T-cell (primary cell): Measurements from ENCODE around the gene MSANTD2. TPM values are rescaled to one million over a fixed set of nuclear protein-coding genes. Genes with fewer than 3 reads are reported as not detected.

ENCODE experiments used
- ATAC-seq, 4 experiments: fragments of 200-7000 bp in 3 of 4; fragments of 150-1000 bp in 1 of 4; cut with Tn5 transposase; replicated peaks in 1 of 4; 1 replicate in 3 of 4; 2 replicates in 1 of 4; pipeline ENCODE4 v1.10.0; 2021; ENCODE audit warnings: moderate library complexity in 3 of 4, mild to moderate bottlenecking in 2 of 4, moderate number of reproducible peaks in 1 of 4
- CTCF ChIA-PET, 2 donors: fragments of 300-600 bp; sonication (Branson Sonifier 250); formaldehyde crosslinking; loops; one replicate each; lab custom pipeline; 2022; ENCODE audit warnings: antibody characterized with exemption in 2 of 2; lab: Charles Lee
- POLR2A ChIA-PET, 2 donors: fragments of 300-600 bp; sonication (Branson Sonifier 250); formaldehyde crosslinking; loops; one replicate each; lab custom pipeline; 2022; ENCODE audit warnings: antibody characterized with exemption in 2 of 2; lab: Charles Lee
- DNase-seq, 35 experiments: peaks; one replicate each; pipeline versions ENCODE4 v3.0.0 to v3.0.0-alpha.2; 2013 to 2023
- H3K27ac ChIP-seq: one replicate; pipeline ENCODE4 v1.5.1; 2013; ENCODE audit warnings: low read length
- H3K27me3 ChIP-seq, 2 experiments: replicated peaks in 1 of 2; 1 replicate in 1 of 2; 2 replicates in 1 of 2; pipeline versions ENCODE4 v1.6.1 to v1.7.0; 2013; ENCODE audit warnings: low read length in 1 of 2, mixed read lengths in 1 of 2; ENCODE audit not compliant: control insufficient read depth in 2 of 2, insufficient read depth in 2 of 2; ENCODE audit errors: extremely low read depth in 1 of 2
- H3K36me3 ChIP-seq, 2 donors: 1 replicate in 1 of 2; 2 replicates in 1 of 2; pipeline versions ENCODE4 v1.6.1 to v1.7.0; 2013; ENCODE audit warnings: low read length in 1 of 2; ENCODE audit not compliant: control insufficient read depth in 2 of 2, insufficient read depth in 1 of 2; ENCODE audit errors: extremely low read depth in 1 of 2
- H3K4me1 ChIP-seq, 2 experiments: 1 replicate in 1 of 2; 2 replicates in 1 of 2; pipeline versions ENCODE4 v1.6.1 to v1.7.0; 2013; ENCODE audit warnings: low read length in 2 of 2, mixed read lengths in 1 of 2; ENCODE audit not compliant: insufficient read depth in 2 of 2, control insufficient read depth in 1 of 2; ENCODE audit errors: extremely low read depth in 1 of 2
- H3K4me3 ChIP-seq, 2 donors: 1 replicate in 1 of 2; 2 replicates in 1 of 2; pipeline versions ENCODE4 v1.5.1 to v1.7.0; 2013; ENCODE audit warnings: mild to moderate bottlenecking in 2 of 2, low read length in 1 of 2, moderate library complexity in 1 of 2; ENCODE audit not compliant: control insufficient read depth in 1 of 2; ENCODE audit errors: extremely low read depth in 1 of 2
- H3K9me3 ChIP-seq: 2 replicates; pipeline ENCODE4 v1.7.0; 2013
- H3K27ac Mint-ChIP-seq, 2 donors: one replicate each; pipeline ENCODE4 v1.8.0; 2020 to 2021; ENCODE audit warnings: mild to moderate bottlenecking in 2 of 2, mixed read lengths in 2 of 2
- H3K27me3 Mint-ChIP-seq, 2 donors: one replicate each; pipeline ENCODE4 v1.8.0; 2021 to 2022; ENCODE audit warnings: mixed read lengths in 2 of 2
- H3K36me3 Mint-ChIP-seq: one replicate; pipeline ENCODE4 v1.8.0; 2021; ENCODE audit warnings: mixed read lengths
- H3K4me1 Mint-ChIP-seq, 3 donors: one replicate each; pipeline ENCODE4 v1.8.0; 2020 to 2022; ENCODE audit warnings: mixed read lengths in 3 of 3, mild to moderate bottlenecking in 1 of 3
- H3K4me3 Mint-ChIP-seq, 3 donors: one replicate each; pipeline ENCODE4 v1.8.0; 2020 to 2022; ENCODE audit warnings: mild to moderate bottlenecking in 3 of 3, mixed read lengths in 3 of 3, moderate library complexity in 3 of 3
- H3K9me3 Mint-ChIP-seq, 3 donors: one replicate each; pipeline ENCODE4 v1.8.0; 2020 to 2022; ENCODE audit warnings: mixed read lengths in 3 of 3
- WGBS: methylation state at CpG from one replicate; pipeline ENCODE4 v1.1.5; 2013; ENCODE audit warnings: missing lambda C conversion rate; ENCODE audit not compliant: insufficient coverage; 5-methylcytosine and 5-hydroxymethylcytosine counted together
- total RNA-seq, 35 experiments: library from RNA in 6 of 35; stranded (reverse) in 6 of 35; fragments of 120-200 nt in 1 of 35; gene quantifications; one replicate each; pipeline versions ENCODE4 v1.2.1 to v1.2.4 and lab custom pipeline; 2013 to 2026

The MSANTD2 gene
- total RNA-seq, 5 donors from 2014 or later (not counting 1 experiment from before 2014, with no cell fraction given): 10.1 to 25.2 (median 19.9) TPM

GRCh38 chr11:124788521-124788920, 11.7 kb downstream of the MSANTD2 start:
- POLR2A ChIA-PET: no interaction called here
- peaks cover 27 to 45% (median 28%) of the 10 kb centered on the region in 3 donors for H3K4me1 Mint-ChIP-seq
- Histone ChIP-seq H3K36me3 (no peaks in the 10 kb centered on the region), H3K27ac (no peak overlapping the region), H3K4me3 (no peak overlapping the region), H3K4me1 (peaks cover 0 to 2% of the 10 kb centered on the region in 2 experiments), H3K9me3 (no peaks in the 10 kb centered on the region), H3K27me3 (no peaks in the 10 kb centered on the region)
- H3K27ac Mint-ChIP-seq: no peak overlapping the region
- H3K9me3 Mint-ChIP-seq: no peaks in the 10 kb centered on the region
- no peaks in the 10 kb centered on the region for H3K27me3 Mint-ChIP-seq
- no peaks in the 10 kb centered on the region for H3K36me3 Mint-ChIP-seq
- no peak overlapping the region for H3K4me3 Mint-ChIP-seq
- CTCF ChIA-PET: interaction anchor here in 1 of 2 donors (0.5 to 1.5 kb wide), 4 partner anchors 9 to 118 kb away, joined by 3 to 5 read pairs (median 4); no protein-coding TSS in a partner anchor
- DNase-seq (no peak), ATAC-seq (no peak)

GRCh38 chr11:124784051-124784450, 16.2 kb downstream of the MSANTD2 start:
- H3K4me3 Mint-ChIP-seq: no peak overlapping the region

GRCh38 chr11:124783002-124783401, 17.2 kb downstream of the MSANTD2 start:
- Histone ChIP-seq H3K9me3 (no peaks in the 10 kb centered on the region), H3K4me1 (peaks cover 0 to 2% of the 10 kb centered on the region in 2 experiments), H3K27ac (no peak overlapping the region), H3K36me3 (no peaks in the 10 kb centered on the region), H3K27me3 (no peaks in the 10 kb centered on the region), H3K4me3 (no peak overlapping the region)
- no peak overlapping the region for H3K27ac Mint-ChIP-seq
- H3K4me3 Mint-ChIP-seq: no peak overlapping the region
- ChIA-PET POLR2A (interaction anchor here in 1 of 2 donors (0.7 kb wide), 1 partner anchor 329 kb away, joined by 3 read pairs; no protein-coding TSS in a partner anchor), CTCF (interaction anchor here (0.6 to 3.4 kb wide), 3 partner anchors 11 to 867 kb away, joined by 3 to 13 read pairs (median 5); no protein-coding TSS in a partner anchor)
- ATAC-seq (no peak), DNase-seq (no peak)
- peaks cover 8% of the 10 kb centered on the region for H3K36me3 Mint-ChIP-seq
- H3K27me3 Mint-ChIP-seq: no peaks in the 10 kb centered on the region
- no peaks in the 10 kb centered on the region for H3K9me3 Mint-ChIP-seq
- WGBS: 88% methylated on average over 3 of the region's 4 CpGs
- H3K4me1 Mint-ChIP-seq: peaks cover 10 to 16% (median 15%) of the 10 kb centered on the region in 3 donors

More at GRCh38 chr11:124784051-124784450, 16.2 kb downstream of the MSANTD2 start:
- Histone ChIP-seq H3K4me3 (no peak overlapping the region), H3K27me3 (no peaks in the 10 kb centered on the region), H3K36me3 (no peaks in the 10 kb centered on the region), H3K27ac (no peak overlapping the region), H3K4me1 (no peaks in the 10 kb centered on the region), H3K9me3 (no peaks in the 10 kb centered on the region)
- no peak for DNase-seq
- no peak overlapping the region for H3K27ac Mint-ChIP-seq
- no peaks in the 10 kb centered on the region for H3K36me3 Mint-ChIP-seq
- ChIA-PET POLR2A (no interaction called here), CTCF (interaction anchor here (0.7 to 3.4 kb wide), 2 partner anchors 10 to 114 kb away, joined by 4 to 13 read pairs; no protein-coding TSS in a partner anchor)
- no peaks in the 10 kb centered on the region for H3K27me3 Mint-ChIP-seq
- 100% methylated on average over 2 of the region's 2 CpGs for WGBS
- no peaks in the 10 kb centered on the region for H3K9me3 Mint-ChIP-seq
- peaks cover 0 to 12% (median 6%) of the 10 kb centered on the region in 3 donors for H3K4me1 Mint-ChIP-seq
- ATAC-seq: no peak

- no CpG with 5 or more reads among the region's 1 CpG for WGBS
- Mint-ChIP-seq H3K36me3 (peaks cover 19% of the 10 kb centered on the region), H3K9me3 (no peaks in the 10 kb centered on the region)
These were observed 20.6 kb downstream of the MSANTD2 start for GRCh38 chr11:124779568-124779967.

GRCh38 chr11:124778281-124778680, 21.9 kb downstream of the MSANTD2 start:
- WGBS: 100% methylated on average over 1 of the region's 2 CpGs
- H3K9me3 ChIP-seq: no peaks in the 10 kb centered on the region
- DNase-seq (no peak), ATAC-seq (no peak)
- H3K27ac ChIP-seq: no peak overlapping the region
- peaks cover 0 to 3% of the 10 kb centered on the region in 2 donors for H3K36me3 ChIP-seq
- Mint-ChIP-seq H3K27me3 (no peaks in the 10 kb centered on the region), H3K36me3 (peaks cover 22% of the 10 kb centered on the region), H3K27ac (no peak overlapping the region), H3K9me3 (no peaks in the 10 kb centered on the region), H3K4me3 (no peak overlapping the region), H3K4me1 (peaks cover 25 to 29% (median 27%) of the 10 kb centered on the region in 3 donors)
- CTCF ChIA-PET: interaction anchor here in 1 of 2 donors (0.7 kb wide), 1 partner anchor 15 kb away, joined by 3 read pairs; no protein-coding TSS in a partner anchor
- H3K4me3 ChIP-seq: no peak overlapping the region
- POLR2A ChIA-PET: no interaction called here
- H3K27me3 ChIP-seq: no peaks in the 10 kb centered on the region
- H3K4me1 ChIP-seq: peaks cover 0 to 14% of the 10 kb centered on the region in 2 experiments

More at GRCh38 chr11:124779568-124779967, 20.6 kb downstream of the MSANTD2 start:
- no peaks in the 10 kb centered on the region for H3K27me3 ChIP-seq
- ChIA-PET POLR2A (no interaction called here), CTCF (interaction anchor here (0.7 to 1.4 kb wide), 3 partner anchors 13 to 135 kb away, joined by 6 to 8 read pairs (median 6); no protein-coding TSS in a partner anchor)
- Mint-ChIP-seq H3K27me3 (no peaks in the 10 kb centered on the region), H3K4me1 (peaks cover 27 to 29% (median 28%) of the 10 kb centered on the region in 3 donors), H3K27ac (no peak overlapping the region), H3K4me3 (no peak overlapping the region)
- ATAC-seq (no peak), DNase-seq (no peak)
- peaks cover 0 to 3% of the 10 kb centered on the region in 2 donors for H3K36me3 ChIP-seq
- H3K4me1 ChIP-seq: peaks cover 0 to 14% of the 10 kb centered on the region in 2 experiments
- no peak overlapping the region for H3K4me3 ChIP-seq
- H3K27ac ChIP-seq: no peak overlapping the region
- no peaks in the 10 kb centered on the region for H3K9me3 ChIP-seq

- ChIA-PET POLR2A (no interaction called here), CTCF (interaction anchor here in 1 of 2 donors (1.2 to 1.5 kb wide), 2 partner anchors 16 to 31 kb away, joined by 3 to 7 read pairs; no protein-coding TSS in a partner anchor)
- H3K4me3 Mint-ChIP-seq: peak overlapping the region in 1 of 3 donors; percentile 41
- H3K27ac Mint-ChIP-seq: peak overlapping the region; percentile 8 to 44
- no peak overlapping the region for H3K27ac ChIP-seq
- no peak overlapping the region for H3K4me3 ChIP-seq
- peaks cover 0 to 14% of the 10 kb centered on the region in 2 experiments for H3K4me1 ChIP-seq
- peaks cover 27% of the 10 kb centered on the region for H3K36me3 Mint-ChIP-seq
- ATAC-seq: peak in 2 of 4 experiments; percentile 35 to 98
- no peaks in the 10 kb centered on the region for H3K9me3 ChIP-seq
- no peaks in the 10 kb centered on the region for H3K27me3 ChIP-seq
- peaks cover 0 to 6% of the 10 kb centered on the region in 2 donors for H3K36me3 ChIP-seq
- H3K4me1 Mint-ChIP-seq: peaks cover 25 to 29% (median 27%) of the 10 kb centered on the region in 3 donors
- no peaks in the 10 kb centered on the region for H3K27me3 Mint-ChIP-seq
- H3K9me3 Mint-ChIP-seq: no peaks in the 10 kb centered on the region
- DNase-seq: peak in 1 of 35 experiments; percentile 34
- 100% methylated on average over 3 of the region's 7 CpGs for WGBS
These were observed 23.2 kb downstream of the MSANTD2 start for GRCh38 chr11:124776865-124777645.
